Fibroblast of skin of right biceps (primary cell): ENCODE measurements around the gene KIF2C.
"Not testable (repeated sequence)": the region's sequence is repeated elsewhere in the genome, so short reads cannot be mapped to it uniquely, and the experiment has no call there.

Experiments used
- DNase-seq: peaks from one replicate; pipeline ENCODE4 v3.0.0-alpha.2; 2013

Gene KIF2C

GRCh38 chr1:44720281-44720680 lies 19.4 kb upstream of the KIF2C start:
- DNase-seq, result no peak

- peak; percentile 91 for DNase-seq
Measured at GRCh38 chr1:44721485-44722361, 17.9 kb upstream of the KIF2C start.

- no peak for DNase-seq
Measured at GRCh38 chr1:44723064-44723463, 16.6 kb upstream of the KIF2C start.

- DNase-seq, result no peak
Measured at GRCh38 chr1:44723496-44724295, 15.9 kb upstream of the KIF2C start.

GRCh38 chr1:44724296-44724954 lies 15.2 kb upstream of the KIF2C start:
- DNase-seq, result no peak

GRCh38 chr1:44724955-44725698 lies 14.5 kb upstream of the KIF2C start:
- no peak for DNase-seq

- DNase-seq, result peak; percentile 98
Measured at GRCh38 chr1:44730741-44731512, 8.7 kb upstream of the KIF2C start, which contains the start of gene RNU5D-1. Gene RNU5D-1 (minus strand): TSS chr1:44731170.

GRCh38 chr1:44733365-44733764 lies 6.3 kb upstream of the KIF2C start:
- peak; percentile 86 for DNase-seq

GRCh38 chr1:44733784-44734183 lies 5.9 kb upstream of the KIF2C start:
- no peak for DNase-seq

- no peak for DNase-seq
Measured at GRCh38 chr1:44735992-44736391, 3.6 kb upstream of the KIF2C start.

- not testable (repeated sequence) for DNase-seq
Measured at GRCh38 chr1:44738953-44739306, 707 bp upstream of the KIF2C start.

GRCh38 chr1:44740179-44740617 lies 561 bp downstream of the KIF2C start:
- DNase-seq, result no peak

GRCh38 chr1:44743211-44743610 lies 3.6 kb downstream of the KIF2C start:
- no peak for DNase-seq

- no peak for DNase-seq
Measured at GRCh38 chr1:44747878-44748277, 8.2 kb downstream of the KIF2C start.

- DNase-seq, result no peak
Measured at GRCh38 chr1:44757420-44757819, 17.8 kb downstream of the KIF2C start.

- no peak for DNase-seq
Measured at GRCh38 chr1:44759077-44759476, 19.4 kb downstream of the KIF2C start.

GRCh38 chr1:44760876-44761275 lies 21.2 kb downstream of the KIF2C start:
- DNase-seq, result no peak

GRCh38 chr1:44766421-44766820 lies 26.8 kb downstream of the KIF2C start:
- DNase-seq, result not testable (repeated sequence)

GRCh38 chr1:44775078-44775929 lies 35.7 kb downstream of the KIF2C start, which contains the start of gene RPS8:
Gene RPS8 (plus strand): TSS chr1:44775540. CDS start chr1:44775597, 57 bp downstream.
- peak; percentile 95 for DNase-seq

GRCh38 chr1:44775930-44776729 lies 36.5 kb downstream of the KIF2C start:
- peak; percentile 12 for DNase-seq
